HepG2 (cell line): Measurements from ENCODE around the gene DCAF15. TPM values are rescaled to one million over a fixed set of nuclear protein-coding genes. Genes with fewer than 3 reads are reported as not detected.

Experiments used
- HCFC1 ChIP-seq: fragments of 150-350 bp; IDR thresholded peaks from 2 replicates; pipeline ENCODE4 v1.6.1; 2014; ENCODE audit warnings: low read depth, low read length
- KAT8 ChIP-seq: IDR thresholded peaks from 2 replicates; pipeline ENCODE4 v1.6.1; 2016; ENCODE audit warnings: missing genetic modification reagents, missing compliant biosample characterization
- MAF1 ChIP-seq: sonication (generic); formaldehyde crosslinking; IDR thresholded peaks from 2 replicates; pipeline ENCODE4 v1.5.0; 2020; ENCODE audit warnings: missing genetic modification reagents, borderline replicate concordance
- MAZ ChIP-seq, 2 experiments: sonication (generic) in 1 of 2; formaldehyde crosslinking in 1 of 2; IDR thresholded peaks; 2 replicates each; pipeline versions ENCODE4 v1.5.0 to v1.6.1; 2012 to 2020; ENCODE audit warnings: low read depth in 2 of 2, mild to moderate bottlenecking in 2 of 2, borderline replicate concordance in 1 of 2, improper control_type of control experiment in 1 of 2, low read length in 1 of 2, missing genetic modification reagents in 1 of 2, moderate library complexity in 1 of 2
- MIER2 ChIP-seq: IDR thresholded peaks from 2 replicates; pipeline ENCODE4 v1.6.1; 2016; ENCODE audit warnings: missing biosample characterization, missing genetic modification reagents
- NR2C2 ChIP-seq: sonication (generic); formaldehyde crosslinking; IDR thresholded peaks from 2 replicates; pipeline ENCODE4 v1.4.0; 2020; ENCODE audit warnings: missing genetic modification reagents, mild to moderate bottlenecking, moderate library complexity, borderline replicate concordance
- NR2F1 ChIP-seq, 2 experiments: fragments of 450-650 bp in 1 of 2; formaldehyde crosslinking in 1 of 2; IDR thresholded peaks; 2 replicates each; pipeline versions ENCODE4 v1.5.0 to v1.6.1; 2016 to 2020; ENCODE audit warnings: mild to moderate bottlenecking in 1 of 2, missing compliant biosample characterization in 1 of 2, missing genetic modification reagents in 1 of 2, moderate library complexity in 1 of 2
- PAF1 ChIP-seq: IDR thresholded peaks from 2 replicates; pipeline ENCODE4 v1.6.1; 2016; ENCODE audit warnings: missing genetic modification reagents, missing compliant biosample characterization
- SAFB2 ChIP-seq: sonication (generic); formaldehyde crosslinking; IDR thresholded peaks from 2 replicates; pipeline ENCODE4 v1.5.1; 2020; ENCODE audit warnings: missing genetic modification reagents, low read depth, mild to moderate bottlenecking, borderline replicate concordance
- SNAPC2 ChIP-seq: sonication (generic); formaldehyde crosslinking; IDR thresholded peaks from 2 replicates; pipeline ENCODE4 v1.8.1; 2022; ENCODE audit warnings: mild to moderate bottlenecking, missing genetic modification reagents
- SUZ12 ChIP-seq: fragments of 150-350 bp; IDR thresholded peaks from 2 replicates; pipeline ENCODE4 v1.6.1; 2014; ENCODE audit warnings: low read depth, low read length
- TOPORS ChIP-seq: sonication (generic); formaldehyde crosslinking; IDR thresholded peaks from 2 replicates; pipeline ENCODE4 v1.8.0; 2023; ENCODE audit warnings: mild to moderate bottlenecking, missing genetic modification reagents
- ZFP36L1 ChIP-seq: sonication (generic); formaldehyde crosslinking; IDR thresholded peaks from 2 replicates; pipeline ENCODE4 v1.8.0; 2022; ENCODE audit warnings: mild to moderate bottlenecking, missing genetic modification reagents, moderate library complexity
- ZNF3 ChIP-seq: IDR thresholded peaks from 2 replicates; pipeline ENCODE4 v1.7.0; 2017; ENCODE audit warnings: inconsistent platforms
- ZNF749 ChIP-seq: sonication (generic); formaldehyde crosslinking; IDR thresholded peaks from 2 replicates; pipeline ENCODE4 v1.8.0; 2022; ENCODE audit warnings: mild to moderate bottlenecking, missing genetic modification reagents, moderate library complexity, borderline replicate concordance
- polyA plus RNA-seq, 8 experiments: library from polyadenylated mRNA; depleted of rRNA in 3 of 8; stranded (reverse) in 7 of 8; unstranded in 1 of 8; fragments of >200 nt; fragmentation: Illumina TruSeq in 4 of 8; extraction: Trizol in 4 of 8; gene quantifications; 2 replicates each; pipeline versions ENCODE4 v1.2.1 to v1.2.3, GENCODE V29; 2011 to 2016; ENCODE audit warnings: low read depth in 4 of 8, missing spikeins in 1 of 8, mixed read lengths in 1 of 8; ENCODE audit not compliant: insufficient read depth in 1 of 8
- total RNA-seq, 5 experiments: library from RNA; depleted of rRNA; stranded (reverse); fragments of >200 nt; fragmentation: Illumina TruSeq; extraction: Trizol; gene quantifications; 2 replicates each; pipeline ENCODE4 v1.2.3, GENCODE V29; 2016; ENCODE audit warnings: low read depth in 1 of 5
- TF ChIP-seq, protein P1 (sequence below): IDR thresholded peaks from 2 replicates; pipeline ENCODE4 v1.6.1; 2012; ENCODE audit warnings: low read length, improper control_type of control experiment
- TF ChIP-seq, protein P2 (sequence below): sonication (generic); formaldehyde crosslinking; IDR thresholded peaks from 2 replicates; pipeline ENCODE4 v1.5.0; 2020; ENCODE audit warnings: mild to moderate bottlenecking, missing genetic modification reagents, borderline replicate concordance
- TF ChIP-seq, protein P3 (sequence below): sonication (generic); formaldehyde crosslinking; IDR thresholded peaks from 2 replicates; pipeline ENCODE4 v1.4.0; 2020; ENCODE audit warnings: missing genetic modification reagents; ENCODE audit errors: not compliant biosample characterization
- TF ChIP-seq, protein P4 (sequence below): sonication (generic); formaldehyde crosslinking; IDR thresholded peaks from 2 replicates; pipeline ENCODE4 v1.4.0; 2020; ENCODE audit warnings: missing genetic modification reagents
- TF ChIP-seq, protein P5 (sequence below): sonication (generic); formaldehyde crosslinking; IDR thresholded peaks from 2 replicates; pipeline ENCODE4 v1.4.0; 2020; ENCODE audit warnings: missing genetic modification reagents

The DCAF15 gene
- total and polyA plus RNA-seq, 2 of the 13 experiments (the other 11 are each of a cell fraction or from before 2014, with no cell fraction given) = 13.6 to 14.0 TPM

DNA sequence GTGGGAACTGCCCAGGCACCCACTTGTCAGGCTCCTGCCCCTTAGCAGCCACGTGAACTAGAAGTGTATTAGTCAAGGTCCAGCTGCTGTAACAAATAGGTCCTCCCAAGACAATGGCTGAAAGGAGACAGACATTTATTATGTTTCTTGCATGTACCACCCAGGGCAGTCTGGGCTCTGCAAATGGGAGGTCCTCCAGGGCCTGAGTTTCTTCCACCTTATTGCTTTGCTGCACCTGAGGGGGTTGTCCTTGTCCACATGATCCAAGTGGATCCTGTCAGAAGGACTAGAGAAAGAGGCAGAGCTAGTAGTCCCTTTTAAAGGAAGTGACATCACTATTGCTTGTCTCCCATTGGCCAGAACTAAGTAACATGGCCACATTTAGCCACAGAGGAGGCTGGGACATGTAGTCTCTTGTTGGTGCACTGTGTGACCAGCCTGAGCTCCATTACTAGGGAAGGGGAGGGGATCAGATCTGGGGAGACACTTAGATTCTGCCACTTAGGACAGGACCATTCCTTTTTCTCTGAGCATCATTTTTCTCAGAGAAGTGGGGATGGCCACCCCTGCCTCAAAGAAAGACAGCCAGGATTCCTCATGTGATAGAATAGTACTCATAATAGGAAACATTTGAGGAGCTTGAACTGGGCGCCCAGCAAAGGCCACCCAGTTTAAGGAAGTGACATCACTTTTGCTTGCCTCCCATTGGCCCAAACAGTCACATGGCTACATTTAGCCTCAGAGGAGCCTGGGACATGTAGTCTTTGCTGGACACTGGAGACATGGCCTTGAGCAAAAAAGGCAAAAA lies 31.2 kb upstream of the DCAF15 start (continued):
- TF ChIP-seq, protein P1, sequence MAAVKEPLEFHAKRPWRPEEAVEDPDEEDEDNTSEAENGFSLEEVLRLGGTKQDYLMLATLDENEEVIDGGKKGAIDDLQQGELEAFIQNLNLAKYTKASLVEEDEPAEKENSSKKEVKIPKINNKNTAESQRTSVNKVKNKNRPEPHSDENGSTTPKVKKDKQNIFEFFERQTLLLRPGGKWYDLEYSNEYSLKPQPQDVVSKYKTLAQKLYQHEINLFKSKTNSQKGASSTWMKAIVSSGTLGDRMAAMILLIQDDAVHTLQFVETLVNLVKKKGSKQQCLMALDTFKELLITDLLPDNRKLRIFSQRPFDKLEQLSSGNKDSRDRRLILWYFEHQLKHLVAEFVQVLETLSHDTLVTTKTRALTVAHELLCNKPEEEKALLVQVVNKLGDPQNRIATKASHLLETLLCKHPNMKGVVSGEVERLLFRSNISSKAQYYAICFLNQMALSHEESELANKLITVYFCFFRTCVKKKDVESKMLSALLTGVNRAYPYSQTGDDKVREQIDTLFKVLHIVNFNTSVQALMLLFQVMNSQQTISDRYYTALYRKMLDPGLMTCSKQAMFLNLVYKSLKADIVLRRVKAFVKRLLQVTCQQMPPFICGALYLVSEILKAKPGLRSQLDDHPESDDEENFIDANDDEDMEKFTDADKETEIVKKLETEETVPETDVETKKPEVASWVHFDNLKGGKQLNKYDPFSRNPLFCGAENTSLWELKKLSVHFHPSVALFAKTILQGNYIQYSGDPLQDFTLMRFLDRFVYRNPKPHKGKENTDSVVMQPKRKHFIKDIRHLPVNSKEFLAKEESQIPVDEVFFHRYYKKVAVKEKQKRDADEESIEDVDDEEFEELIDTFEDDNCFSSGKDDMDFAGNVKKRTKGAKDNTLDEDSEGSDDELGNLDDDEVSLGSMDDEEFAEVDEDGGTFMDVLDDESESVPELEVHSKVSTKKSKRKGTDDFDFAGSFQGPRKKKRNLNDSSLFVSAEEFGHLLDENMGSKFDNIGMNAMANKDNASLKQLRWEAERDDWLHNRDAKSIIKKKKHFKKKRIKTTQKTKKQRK = no peak
- TF ChIP-seq NR2F1 (CRISPR knock-in tag; IDR thresholded peaks at IDR 0.05) = no peak
- TF ChIP-seq TOPORS = no peak
- TF ChIP-seq, protein P2, sequence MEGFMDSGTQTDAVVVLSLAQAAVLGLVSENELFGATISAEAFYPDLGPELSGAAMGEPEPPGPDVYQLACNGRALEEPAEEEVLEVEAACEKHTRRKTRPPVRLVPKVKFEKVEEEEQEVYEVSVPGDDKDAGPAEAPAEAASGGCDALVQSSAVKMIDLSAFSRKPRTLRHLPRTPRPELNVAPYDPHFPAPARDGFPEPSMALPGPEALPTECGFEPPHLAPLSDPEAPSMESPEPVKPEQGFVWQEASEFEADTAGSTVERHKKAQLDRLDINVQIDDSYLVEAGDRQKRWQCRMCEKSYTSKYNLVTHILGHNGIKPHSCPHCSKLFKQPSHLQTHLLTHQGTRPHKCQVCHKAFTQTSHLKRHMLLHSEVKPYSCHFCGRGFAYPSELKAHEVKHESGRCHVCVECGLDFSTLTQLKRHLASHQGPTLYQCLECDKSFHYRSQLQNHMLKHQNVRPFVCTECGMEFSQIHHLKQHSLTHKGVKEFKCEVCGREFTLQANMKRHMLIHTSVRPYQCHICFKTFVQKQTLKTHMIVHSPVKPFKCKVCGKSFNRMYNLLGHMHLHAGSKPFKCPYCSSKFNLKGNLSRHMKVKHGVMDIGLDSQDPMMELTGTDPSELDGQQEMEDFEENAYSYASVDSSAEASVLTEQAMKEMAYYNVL (CRISPR knock-in tag) = no peak
- no peak for TF ChIP-seq MAZ (IDR thresholded peaks at IDR 0.05; ENCODE audit: borderline replicate concordance, low read depth, low read length)
- no peak for TF ChIP-seq MAZ (CRISPR knock-in tag; IDR thresholded peaks at IDR 0.05; ENCODE audit: low read depth)
- TF ChIP-seq SUZ12 = peak; percentile 26; the same call in 1 of the 2 replicates
- TF ChIP-seq PAF1 (CRISPR knock-in tag) = no peak
- TF ChIP-seq KAT8 (CRISPR knock-in tag) = no peak
- TF ChIP-seq ZNF749 = no peak
- TF ChIP-seq, protein P3, sequence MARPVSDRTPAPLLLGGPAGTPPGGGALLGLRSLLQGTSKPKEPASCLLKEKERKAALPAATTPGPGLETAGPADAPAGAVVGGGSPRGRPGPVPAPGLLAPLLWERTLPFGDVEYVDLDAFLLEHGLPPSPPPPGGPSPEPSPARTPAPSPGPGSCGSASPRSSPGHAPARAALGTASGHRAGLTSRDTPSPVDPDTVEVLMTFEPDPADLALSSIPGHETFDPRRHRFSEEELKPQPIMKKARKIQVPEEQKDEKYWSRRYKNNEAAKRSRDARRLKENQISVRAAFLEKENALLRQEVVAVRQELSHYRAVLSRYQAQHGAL (CRISPR knock-in tag) = no peak
- TF ChIP-seq, protein P4, sequence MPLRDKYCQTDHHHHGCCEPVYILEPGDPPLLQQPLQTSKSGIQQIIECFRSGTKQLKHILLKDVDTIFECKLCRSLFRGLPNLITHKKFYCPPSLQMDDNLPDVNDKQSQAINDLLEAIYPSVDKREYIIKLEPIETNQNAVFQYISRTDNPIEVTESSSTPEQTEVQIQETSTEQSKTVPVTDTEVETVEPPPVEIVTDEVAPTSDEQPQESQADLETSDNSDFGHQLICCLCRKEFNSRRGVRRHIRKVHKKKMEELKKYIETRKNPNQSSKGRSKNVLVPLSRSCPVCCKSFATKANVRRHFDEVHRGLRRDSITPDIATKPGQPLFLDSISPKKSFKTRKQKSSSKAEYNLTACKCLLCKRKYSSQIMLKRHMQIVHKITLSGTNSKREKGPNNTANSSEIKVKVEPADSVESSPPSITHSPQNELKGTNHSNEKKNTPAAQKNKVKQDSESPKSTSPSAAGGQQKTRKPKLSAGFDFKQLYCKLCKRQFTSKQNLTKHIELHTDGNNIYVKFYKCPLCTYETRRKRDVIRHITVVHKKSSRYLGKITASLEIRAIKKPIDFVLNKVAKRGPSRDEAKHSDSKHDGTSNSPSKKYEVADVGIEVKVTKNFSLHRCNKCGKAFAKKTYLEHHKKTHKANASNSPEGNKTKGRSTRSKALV = no peak
- no peak for TF ChIP-seq ZNF3 (CRISPR knock-in tag)
- TF ChIP-seq SAFB2 (CRISPR knock-in tag) = no peak
- TF ChIP-seq ZFP36L1 (CRISPR knock-in tag) = no peak
- no peak for TF ChIP-seq NR2C2 (CRISPR knock-in tag)
- no peak for TF ChIP-seq MAF1 (CRISPR knock-in tag)
- no peak for TF ChIP-seq MIER2 (CRISPR knock-in tag)
- TF ChIP-seq HCFC1 = peak; percentile 53
- TF ChIP-seq SNAPC2 (CRISPR knock-in tag) = no peak
- TF ChIP-seq, protein P5, sequence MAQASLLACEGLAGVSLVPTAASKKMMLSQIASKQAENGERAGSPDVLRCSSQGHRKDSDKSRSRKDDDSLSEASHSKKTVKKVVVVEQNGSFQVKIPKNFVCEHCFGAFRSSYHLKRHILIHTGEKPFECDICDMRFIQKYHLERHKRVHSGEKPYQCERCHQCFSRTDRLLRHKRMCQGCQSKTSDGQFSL (CRISPR knock-in tag) = no peak
